Left cardiac atrium (tissue), 4 donors: Measurements from ENCODE around the gene FNDC3B. TPM values are rescaled to one million over a fixed set of nuclear protein-coding genes. Genes with fewer than 3 reads are reported as not detected.

ENCODE experiments used
- ATAC-seq, 2 donors: fragments of 200-7000 bp; cut with Tn5 transposase; one replicate each; pipeline ENCODE4 v1.9.1; 2020; ENCODE audit warnings: mild to moderate bottlenecking in 2 of 2, moderate library complexity in 2 of 2
- DNase-seq: peaks from one replicate; pipeline ENCODE4 v3.0.0-alpha.2; 2020
- intact Hi-C, 2 donors: fragments of 100-400 bp; cut with DNase I; formaldehyde crosslinking; loops; one replicate each; pipeline versions ENCODE4 v1.14.1 to v1.15.1; 2022 to 2023
- total RNA-seq, 2 donors: library from RNA; stranded (reverse); fragmentation: NEBNext Ultra II Directional; extraction: Animal tissue kit (Norgen Biotek cat#: 25700); gene quantifications; one replicate each; pipeline ENCODE4 v1.2.1, GENCODE V29; 2021
- donor health status: DM: no; HTN: yes; CAD: no.
- donor health status: DM: no; HTN: yes; CAD: no; lungs with severe emphysema.
- donor health status: DM: yes; HTN: yes; CAD: no.
- donor health status: Dilated cardiomyopathy.

Gene FNDC3B
- total RNA-seq, 2 donors from 2014 or later, result 82.4 to 98.3 TPM

DNA sequence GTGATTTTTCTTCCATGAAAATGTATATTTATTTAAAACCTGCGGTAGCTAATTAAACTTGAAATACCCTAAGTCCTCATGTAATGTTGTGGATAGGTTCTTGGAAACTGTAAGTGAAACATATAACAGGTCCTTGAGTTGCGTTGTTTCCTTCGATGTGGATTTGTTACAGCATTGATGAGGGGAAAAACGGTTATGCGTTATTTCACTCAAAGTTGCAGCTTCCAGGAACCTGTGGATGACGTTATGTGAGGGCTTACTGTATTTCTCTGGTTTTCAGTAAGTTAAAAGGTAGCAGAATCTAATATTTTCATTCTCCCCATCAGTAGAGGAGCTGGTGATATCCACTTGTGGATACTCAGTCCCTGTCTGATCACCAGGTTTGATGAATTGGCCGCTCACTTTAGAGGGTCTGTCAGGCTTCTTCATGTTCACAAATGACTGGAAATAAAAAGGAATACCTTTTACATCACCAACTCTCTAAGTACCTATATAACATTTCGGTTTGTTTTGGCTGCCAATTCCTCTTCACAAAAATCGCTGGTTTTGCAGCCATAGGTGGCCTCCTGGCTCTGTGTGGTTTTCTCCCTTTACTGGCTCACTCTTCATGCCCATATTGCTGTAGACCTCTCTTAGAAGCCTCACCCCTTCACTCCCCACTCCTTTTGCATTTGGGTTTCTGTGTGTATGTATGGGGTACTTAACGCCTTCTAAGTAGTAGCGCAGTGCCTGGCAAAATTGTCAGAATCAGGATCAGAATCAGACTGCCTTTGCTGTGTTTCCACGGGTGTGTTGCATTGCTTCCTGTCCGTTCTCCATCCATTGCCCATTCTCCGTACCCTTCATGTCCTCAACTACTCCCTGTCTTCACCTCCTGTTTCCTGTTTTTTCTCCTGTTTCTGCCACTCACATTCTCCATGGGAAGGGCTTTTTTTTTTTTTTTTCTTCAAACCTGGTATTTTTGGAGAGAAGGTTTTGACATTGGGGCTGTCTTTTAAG lies 112.6 kb downstream of the FNDC3B start:
- DNase-seq, result no peak
- intact Hi-C loops, result no loop called here

DNA sequence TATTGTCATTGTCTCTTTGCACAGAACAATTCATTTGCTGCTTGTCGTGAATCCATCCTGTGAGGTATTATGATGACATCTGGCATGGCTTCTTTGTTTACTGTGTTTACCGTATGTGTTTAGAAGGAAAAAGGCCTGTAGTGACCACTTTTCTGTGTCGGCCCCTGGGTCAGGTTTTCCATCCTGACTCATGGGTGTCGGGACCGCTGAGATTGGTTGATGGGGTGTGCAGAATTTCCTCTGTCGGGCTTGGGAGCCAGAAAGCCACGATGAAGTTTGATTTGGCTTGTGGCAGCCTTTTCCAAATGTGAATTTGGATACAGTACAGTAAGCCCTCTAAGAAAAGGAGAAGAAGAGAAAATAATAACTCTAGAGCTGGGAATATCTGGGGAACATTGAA lies 113.5 kb downstream of the FNDC3B start:
- peak; percentile 13 to 63 for ATAC-seq
- intact Hi-C loops, result no loop called here
- peak; percentile 48 for DNase-seq

More for the DNA sequence above, 112.6 kb downstream of the FNDC3B start:
- ATAC-seq, result no peak

DNA sequence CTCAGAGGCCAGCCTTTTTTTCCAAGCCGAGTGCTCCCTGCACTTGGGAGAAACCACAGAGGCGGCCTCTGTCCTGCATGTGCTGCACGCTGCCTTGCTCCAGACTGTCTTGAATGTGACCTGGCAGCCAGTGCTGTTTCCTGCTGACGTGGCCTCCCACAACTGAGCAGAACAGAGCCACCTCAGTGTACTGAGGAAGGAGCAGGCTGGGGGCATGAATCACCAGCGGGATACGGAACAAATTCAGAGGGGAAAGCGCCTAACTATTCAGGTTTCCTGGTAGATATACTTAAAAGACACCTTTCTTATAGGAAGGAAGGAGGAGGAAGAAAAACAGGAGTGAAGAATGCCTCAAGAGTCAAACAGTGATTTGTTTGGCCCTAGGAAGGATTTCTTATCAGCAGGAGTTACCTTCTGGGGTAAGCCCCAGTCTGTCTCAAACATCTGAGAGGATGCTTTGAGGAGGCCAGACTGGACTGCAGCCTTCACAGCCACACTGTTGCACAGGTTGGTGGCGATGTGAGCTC lies 114.0 kb downstream of the FNDC3B start:
- ATAC-seq, result peak; percentile 98 to 99
- intact Hi-C loops, result no loop called here
- peak; percentile 93 for DNase-seq

DNA sequence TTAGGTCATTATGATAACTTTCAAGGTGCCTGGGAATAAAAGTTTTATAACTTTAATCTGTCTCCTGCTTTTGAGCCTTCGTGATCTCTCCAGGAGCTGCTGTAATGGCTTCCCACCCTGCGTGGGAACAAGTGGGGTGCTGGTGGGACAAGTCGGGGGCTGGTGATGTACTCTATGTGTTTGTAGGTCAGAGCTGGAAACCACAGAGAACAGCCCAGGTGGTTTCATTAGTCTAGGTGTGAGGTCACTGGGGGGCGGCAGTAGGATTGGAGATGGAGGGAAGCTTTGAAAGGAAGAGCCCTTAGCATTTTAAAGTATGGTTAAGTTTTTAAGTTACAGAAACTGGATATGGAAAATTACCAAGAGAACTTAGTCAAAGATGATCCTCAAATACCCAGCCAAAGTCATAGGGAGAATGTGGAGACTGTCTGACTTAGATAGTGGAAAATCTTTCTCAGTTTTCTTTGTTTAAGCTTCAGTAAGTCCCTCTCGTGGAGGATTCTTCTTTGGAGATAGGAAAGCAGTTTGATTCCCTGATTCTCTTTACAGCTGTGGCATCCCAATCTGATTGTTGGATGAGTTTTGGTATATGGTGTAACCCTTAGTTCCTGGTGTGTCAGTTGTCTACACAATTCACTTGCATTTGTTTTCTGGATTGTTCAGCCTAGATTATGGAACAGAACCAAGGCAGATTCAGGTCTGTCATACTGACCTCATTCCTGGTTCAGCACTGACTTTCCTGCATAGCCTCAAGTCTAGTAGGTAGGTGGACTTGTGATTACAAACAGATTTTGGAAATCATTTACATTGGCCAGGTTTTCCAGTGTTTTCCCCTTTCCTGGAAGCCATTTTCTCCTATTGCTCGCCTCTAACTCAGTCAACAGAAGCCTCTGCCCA lies 115.6 kb downstream of the FNDC3B start:
- DNase-seq, result no peak
- ATAC-seq, result no peak
- intact Hi-C loops, result no loop called here

DNA sequence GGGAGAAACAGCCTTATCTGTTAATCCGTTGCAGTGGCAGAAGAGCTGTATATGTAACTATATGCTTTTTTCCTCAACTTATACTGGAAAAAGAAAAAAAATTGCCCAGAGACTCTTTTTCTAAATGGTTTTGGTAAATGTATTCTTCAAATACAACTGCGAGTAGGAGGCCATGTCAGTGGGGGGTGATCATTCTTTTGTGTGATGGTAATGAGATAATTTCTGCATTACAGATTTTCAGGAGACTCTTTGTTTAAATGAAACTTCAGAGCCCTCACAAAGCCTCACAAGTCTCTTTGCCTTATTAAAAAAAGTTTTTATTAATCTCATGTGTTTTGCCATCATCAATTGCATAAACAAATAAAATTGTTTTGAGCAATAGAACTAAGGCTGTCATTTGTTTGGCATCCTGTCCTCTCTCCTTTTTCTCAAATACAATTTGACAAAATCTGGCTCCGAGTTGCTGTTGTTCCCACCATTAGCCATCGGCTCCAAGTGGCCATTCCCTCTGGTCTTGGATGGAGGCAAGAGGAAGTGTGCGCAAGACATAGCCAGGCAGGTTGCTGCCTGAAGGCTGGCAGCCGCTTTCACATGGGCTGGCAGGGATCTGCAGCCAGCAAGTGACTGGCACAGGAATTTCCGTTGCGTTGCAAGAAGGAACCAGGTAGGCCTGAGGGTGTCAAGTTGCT lies 116.7 kb downstream of the FNDC3B start:
- no peak for DNase-seq
- no peak for ATAC-seq
- intact Hi-C loops, result no loop called here

DNA sequence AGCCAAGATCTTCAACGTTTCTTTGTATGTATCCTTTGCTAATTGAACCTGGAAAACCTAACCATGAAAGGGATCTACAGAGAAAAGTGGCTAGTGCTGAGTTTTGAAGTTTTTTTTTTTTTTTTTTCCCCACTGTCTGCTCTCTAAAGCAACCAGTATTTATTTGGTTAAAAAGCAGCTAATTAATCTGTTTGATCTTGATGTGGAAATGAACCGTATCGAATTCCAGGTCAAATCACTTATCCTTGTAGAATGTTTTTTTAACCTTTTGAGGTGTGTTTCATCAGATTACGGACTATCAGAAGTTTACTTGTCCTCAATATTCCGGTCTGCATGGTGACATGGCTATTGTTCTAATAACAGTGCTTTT lies 117.2 kb downstream of the FNDC3B start:
- ATAC-seq, result no peak
- intact Hi-C loops, result no loop called here

DNA sequence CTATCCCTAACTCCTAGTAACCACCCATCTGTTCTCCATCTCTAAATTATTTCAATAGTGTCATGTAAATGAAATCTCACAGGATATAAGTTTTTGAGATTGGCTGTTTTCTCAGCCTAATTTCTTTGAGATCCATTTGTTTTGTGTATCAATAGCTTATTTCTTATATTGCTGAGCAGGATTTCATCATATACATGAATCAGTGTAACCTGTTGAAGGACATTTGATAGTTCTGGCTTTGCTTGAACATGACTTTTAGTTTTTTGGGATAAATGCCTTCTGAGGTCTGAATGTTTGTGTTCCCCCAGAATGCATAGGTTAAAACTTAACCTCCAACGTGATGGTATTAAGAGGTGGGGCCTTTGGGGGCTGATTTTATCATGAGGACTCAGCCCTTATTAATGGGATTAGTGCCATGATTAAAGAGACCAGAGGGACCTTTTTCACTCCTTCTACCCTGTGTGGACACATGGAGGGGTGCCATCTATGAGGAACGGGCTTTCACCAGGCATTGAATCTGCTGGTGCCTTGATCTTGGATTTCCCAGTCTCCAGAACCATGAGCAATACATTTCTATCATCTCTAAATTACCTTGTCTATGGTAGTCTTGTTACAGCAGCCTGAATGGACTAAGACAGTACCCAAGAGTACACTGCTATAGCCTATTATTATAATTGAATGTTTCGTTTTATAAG lies 118.3 kb downstream of the FNDC3B start:
- ATAC-seq, result no peak
- intact Hi-C loops, result no loop called here
- no peak for DNase-seq

More for the DNA sequence above, 117.2 kb downstream of the FNDC3B start:
- no peak for DNase-seq

DNA sequence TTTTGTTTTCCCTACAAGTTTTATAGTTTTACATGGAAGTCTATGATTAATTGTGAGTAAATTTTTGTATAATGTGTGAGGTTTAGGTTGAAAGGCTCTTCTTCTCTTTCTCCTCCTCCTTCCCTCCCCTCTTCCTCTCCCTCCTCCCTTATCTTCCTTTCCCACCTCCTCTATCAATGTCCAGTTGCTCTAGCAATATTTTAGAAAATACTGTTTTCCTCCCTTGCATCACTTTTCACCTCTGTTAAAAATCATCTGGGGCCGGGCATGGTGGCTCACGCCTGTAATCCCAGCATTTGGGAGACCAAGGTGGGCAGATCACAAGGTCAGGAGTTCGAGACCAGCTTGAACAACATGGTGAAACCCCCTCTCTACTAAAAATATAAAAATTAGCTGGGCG lies 119.4 kb downstream of the FNDC3B start:
- ATAC-seq (no peak), DNase-seq (no peak)
- intact Hi-C loops, result no loop called here

DNA sequence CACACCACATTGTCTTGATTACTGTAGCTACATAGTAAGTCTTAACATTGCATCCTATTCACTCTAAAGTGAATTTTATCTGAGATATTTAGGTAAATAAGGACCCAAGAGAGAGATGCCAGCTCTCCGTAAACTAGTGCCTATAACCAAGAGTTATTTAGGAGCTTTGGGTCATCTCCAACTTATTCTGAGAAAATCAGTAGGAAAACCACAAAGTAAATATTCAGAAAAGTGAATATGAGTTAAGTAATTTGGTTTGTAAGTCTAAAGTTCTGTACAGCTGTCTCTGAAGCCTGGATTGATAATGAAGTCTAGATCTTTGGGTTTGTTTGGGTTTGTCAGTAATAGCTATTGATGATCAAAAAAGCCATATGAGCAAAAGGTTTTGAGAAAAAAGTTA lies 120.0 kb downstream of the FNDC3B start:
- ATAC-seq (no peak), DNase-seq (no peak)
- intact Hi-C loops, result no loop called here

DNA sequence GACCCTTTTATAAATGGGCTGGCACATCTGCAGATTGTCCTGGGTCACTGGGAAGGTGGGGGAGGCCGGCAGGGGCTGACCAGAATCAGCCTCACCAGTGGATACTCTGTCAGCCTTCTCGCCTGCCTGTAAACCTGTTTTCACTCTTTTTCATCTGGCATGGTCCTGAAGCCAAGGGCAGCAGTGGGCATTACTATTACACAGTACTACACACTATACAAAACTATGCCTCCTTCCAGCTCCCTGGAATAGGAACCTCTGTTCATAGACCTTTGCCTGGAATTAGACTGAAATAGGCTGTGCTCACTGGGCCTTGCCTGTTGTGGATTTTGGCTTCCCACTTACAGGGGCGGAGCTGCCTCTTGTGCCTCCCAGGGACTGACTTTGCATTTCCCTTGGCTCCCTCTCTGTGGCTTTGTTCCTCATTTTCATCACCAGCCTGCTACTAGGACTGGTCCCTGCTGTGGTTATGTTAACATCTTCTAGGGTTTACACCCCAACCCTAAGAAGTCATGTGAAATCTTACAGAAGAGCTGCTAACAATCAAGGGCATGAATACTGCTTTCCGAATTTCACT lies 120.7 kb downstream of the FNDC3B start:
- peak; percentile 75 for DNase-seq
- intact Hi-C loops, result no loop called here
- peak; percentile 46 to 93 for ATAC-seq

DNA sequence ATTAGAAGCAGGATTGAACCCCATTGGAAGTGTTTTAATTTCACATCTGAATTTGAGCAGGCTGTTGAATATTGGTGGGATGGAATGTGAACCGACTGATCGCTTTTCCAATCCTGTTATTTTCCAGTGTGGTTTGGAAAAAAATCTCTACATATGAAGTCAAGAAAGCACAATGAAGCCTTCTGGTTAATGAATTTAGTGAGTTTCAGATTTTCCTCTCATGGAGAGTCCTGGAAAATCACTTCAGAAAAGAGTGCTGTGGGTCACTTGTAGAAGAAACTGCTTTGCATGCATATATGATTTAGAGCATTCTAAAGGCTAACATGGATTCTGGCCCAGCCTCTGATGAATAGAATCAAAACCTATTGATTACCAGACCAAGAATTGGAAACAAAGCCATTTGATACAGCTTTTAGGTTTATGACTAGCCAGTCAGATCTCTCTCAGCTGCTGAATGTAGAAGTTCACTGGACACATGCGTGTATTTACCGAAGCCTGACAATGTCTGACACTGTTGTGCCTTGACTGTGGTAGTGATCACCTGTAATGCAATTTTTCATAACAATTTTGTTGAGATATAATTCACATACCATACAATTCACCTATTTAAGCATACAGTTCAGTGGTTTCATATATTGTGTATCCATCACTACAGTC lies 121.9 kb downstream of the FNDC3B start:
- no peak for ATAC-seq
- DNase-seq, result no peak
- intact Hi-C loops, result no loop called here

DNA sequence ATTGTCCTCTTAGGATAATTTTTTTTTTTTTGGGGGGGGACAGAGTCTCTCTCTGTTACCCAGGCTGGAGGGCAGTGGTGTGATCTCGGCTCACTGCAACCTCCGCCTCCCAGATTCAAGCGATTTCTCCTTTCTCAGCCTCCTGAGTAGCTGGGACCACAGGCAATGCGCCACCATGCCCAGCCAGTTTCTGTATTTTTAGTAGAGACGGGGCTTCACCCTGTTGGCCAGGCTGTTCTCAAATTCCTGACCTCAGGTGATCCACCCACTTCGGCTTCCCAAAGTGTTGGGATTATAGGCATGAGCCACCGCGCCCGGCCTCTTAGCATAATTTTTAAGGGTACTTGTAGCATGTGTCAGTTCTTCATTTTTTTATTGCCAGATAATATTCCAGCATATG lies 122.6 kb downstream of the FNDC3B start:
- intact Hi-C loops, result no loop called here
- DNase-seq (no peak), ATAC-seq (no peak)

DNA sequence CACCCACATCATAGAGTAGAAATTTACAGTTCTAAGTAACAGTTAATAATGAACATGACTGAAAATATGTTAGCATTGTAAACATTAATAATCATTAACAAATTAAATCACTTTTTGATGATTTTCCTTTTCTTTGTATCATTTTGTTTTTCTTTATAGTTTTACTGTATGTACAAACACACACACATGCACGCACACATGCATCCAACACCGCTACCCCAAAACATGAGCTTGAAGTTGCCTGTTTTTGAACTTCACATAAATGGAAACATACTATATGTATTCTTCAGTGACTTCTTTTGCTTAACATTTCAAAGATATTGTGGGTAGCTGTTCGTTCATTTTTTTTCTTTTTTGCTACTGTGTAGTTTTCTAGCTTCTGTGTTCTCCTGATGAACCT lies 123.9 kb downstream of the FNDC3B start:
- no peak for ATAC-seq
- intact Hi-C loops, result no loop called here
- DNase-seq, result no peak

DNA sequence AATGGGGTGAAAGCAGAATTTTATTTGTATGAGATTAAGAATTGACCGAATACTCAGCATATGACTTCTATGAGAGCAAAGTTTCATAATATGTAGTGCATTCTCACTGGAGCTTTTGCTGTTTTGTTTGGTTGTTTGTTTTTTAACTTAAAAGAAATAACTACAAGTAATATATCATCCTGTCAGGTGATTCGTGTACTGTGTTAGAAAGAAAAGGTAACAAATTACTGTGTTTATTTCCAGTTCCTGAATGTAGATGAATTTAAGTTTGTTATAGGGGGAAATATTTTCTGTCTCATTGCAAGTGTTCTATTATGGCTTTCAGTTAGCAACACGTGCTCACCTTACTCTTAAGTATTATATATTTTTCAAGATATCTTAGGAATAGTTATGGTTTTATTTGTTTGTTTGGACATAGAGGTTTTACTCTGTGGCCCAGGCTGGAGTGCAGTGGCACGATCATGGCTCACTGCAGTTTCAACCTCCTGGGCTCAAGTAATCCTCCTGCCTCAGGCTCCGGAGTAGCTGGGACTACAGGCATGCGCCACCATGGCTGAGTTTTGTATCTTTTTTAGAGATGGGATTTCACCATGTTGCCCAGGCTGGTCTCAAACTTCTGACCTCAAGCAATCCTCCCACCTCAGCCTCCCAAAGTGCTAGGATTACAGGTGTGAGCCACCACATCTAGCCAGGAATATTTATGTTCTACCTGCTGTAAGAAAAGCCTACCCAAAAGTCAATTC lies 125.4 kb downstream of the FNDC3B start:
- DNase-seq (no peak), ATAC-seq (no peak)
- intact Hi-C loops, result no loop called here

DNA sequence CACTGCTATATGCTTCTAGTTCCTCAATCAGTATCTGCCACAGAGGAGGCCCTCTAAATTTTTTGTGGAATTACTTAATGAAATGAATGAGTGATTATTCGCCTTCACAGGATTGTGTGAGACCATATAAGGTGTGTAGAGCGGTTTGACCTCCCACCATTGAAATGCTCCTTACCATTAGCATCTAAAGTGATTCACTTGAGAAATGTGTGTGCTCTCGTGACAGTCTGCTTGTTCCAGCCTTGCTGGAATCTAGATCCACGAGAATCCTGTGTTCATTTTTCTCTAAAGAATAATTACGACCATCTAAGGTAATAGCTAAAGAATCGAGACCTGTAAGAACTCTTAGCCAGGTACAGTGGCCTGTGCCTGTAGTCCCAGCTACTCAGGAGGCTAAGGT lies 126.9 kb downstream of the FNDC3B start:
- ATAC-seq, result no peak
- DNase-seq, result no peak
- intact Hi-C loops, result no loop called here

DNA sequence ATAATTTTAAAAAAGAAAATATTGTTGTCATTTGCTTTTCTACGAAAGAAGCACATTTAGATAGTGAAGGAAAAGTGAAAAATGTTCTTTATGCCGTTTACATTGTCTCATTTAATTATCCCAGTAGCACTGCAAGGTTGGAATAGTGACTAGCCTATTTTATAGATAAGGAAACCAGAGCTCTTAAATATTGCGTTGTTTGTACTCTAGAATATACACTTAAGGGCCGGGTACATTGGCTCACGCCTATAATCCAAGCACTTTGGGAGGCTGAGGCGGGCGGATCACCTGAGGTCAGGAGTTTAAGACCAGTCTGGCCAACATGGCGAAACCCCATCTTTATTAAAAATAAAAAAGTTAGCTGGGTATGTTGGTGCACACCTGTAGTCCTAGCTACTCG lies 127.5 kb downstream of the FNDC3B start:
- DNase-seq (no peak), ATAC-seq (no peak)
- intact Hi-C loops, result no loop called here
